NCI-H1417 (cell line): Measurements from ENCODE around the gene PSPH.
"Not testable (repeated sequence)": the region's sequence is repeated elsewhere in the genome, so short reads cannot be mapped to it uniquely, and the experiment has no call there.

Experiments
- DNase-seq, 3 experiments: peaks; one replicate each; lab custom pipeline; 2025; lab: John Stamatoyannopoulos, UW

Gene PSPH

GRCh38 chr7:56063500-56063881 lies 12.2 kb upstream of the PSPH start:
- DNase-seq = no peak

GRCh38 chr7:56062382-56062781 lies 11.1 kb upstream of the PSPH start:
- no peak for DNase-seq

- DNase-seq = no peak
These were observed 2.7 kb upstream of the PSPH start for GRCh38 chr7:56053993-56054392.

- no peak for DNase-seq
These were observed 2.1 kb upstream of the PSPH start for GRCh38 chr7:56053379-56053778.

- DNase-seq = no peak
These were observed 248 bp downstream of the PSPH start for GRCh38 chr7:56051053-56051338.

GRCh38 chr7:56048763-56049162 lies 2.5 kb downstream of the PSPH start:
- DNase-seq = peak; percentile 32 to 70 (median 34)

GRCh38 chr7:56048245-56048644 lies 3.0 kb downstream of the PSPH start:
- no peak for DNase-seq

- DNase-seq = not testable (repeated sequence)
These were observed 3.7 kb downstream of the PSPH start for GRCh38 chr7:56047446-56048116.

- no peak for DNase-seq
These were observed 4.4 kb downstream of the PSPH start for GRCh38 chr7:56046721-56047445.

- DNase-seq = not testable (repeated sequence)
These were observed 5.5 kb downstream of the PSPH start for GRCh38 chr7:56045758-56046157.

- DNase-seq = no peak
These were observed 10.5 kb downstream of the PSPH start for GRCh38 chr7:56040730-56041129.

GRCh38 chr7:56033671-56034432 lies 17.4 kb downstream of the PSPH start:
- DNase-seq = peak; percentile 72 to 85 (median 79)

GRCh38 chr7:56032578-56032977 lies 18.7 kb downstream of the PSPH start:
- not testable (repeated sequence) for DNase-seq

- DNase-seq = not testable (repeated sequence)
These were observed 19.7 kb downstream of the PSPH start for GRCh38 chr7:56031556-56031955.

- no peak for DNase-seq
These were observed 20.9 kb downstream of the PSPH start for GRCh38 chr7:56030340-56030739.

- DNase-seq = no peak
These were observed 22.2 kb downstream of the PSPH start for GRCh38 chr7:56028942-56029630.

GRCh38 chr7:56026538-56026937 lies 24.7 kb downstream of the PSPH start:
- DNase-seq = peak in 1 of 3 experiments; percentile 42

GRCh38 chr7:56023500-56023899 lies 27.7 kb downstream of the PSPH start:
- DNase-seq = no peak

GRCh38 chr7:56019501-56019900 lies 31.7 kb downstream of the PSPH start:
- no peak for DNase-seq

- DNase-seq = not testable (repeated sequence)
These were observed 34.2 kb downstream of the PSPH start for GRCh38 chr7:56017015-56017414.

- peak; percentile 5 to 94 (median 86) for DNase-seq
These were observed 41.5 kb downstream of the PSPH start for GRCh38 chr7:56009695-56010094.

GRCh38 chr7:56007891-56008290 lies 43.4 kb downstream of the PSPH start:
- no peak for DNase-seq
